ENCODE measurements around the gene SPC24. TPM values are rescaled to one million over a fixed set of nuclear protein-coding genes. Genes with fewer than 3 reads are reported as not detected.

Gene SPC24
- total RNA-seq, 1 donor from 2014 or later, result 0.98 TPM

- peaks cover 11% of the 10 kb centered on the region for H3K4me1 Mint-ChIP-seq
- no peak for ATAC-seq (ENCODE audit: low read depth)
- H3K4me3 Mint-ChIP-seq, result peak overlapping the region; percentile 47
- CTCF ChIA-PET, result no interaction called here
- DNase-seq, result no peak
- no peaks in the 10 kb centered on the region for H3K9me3 Mint-ChIP-seq
- H3K27ac Mint-ChIP-seq, result no peak overlapping the region
- TF ChIP-seq, protein P1, sequence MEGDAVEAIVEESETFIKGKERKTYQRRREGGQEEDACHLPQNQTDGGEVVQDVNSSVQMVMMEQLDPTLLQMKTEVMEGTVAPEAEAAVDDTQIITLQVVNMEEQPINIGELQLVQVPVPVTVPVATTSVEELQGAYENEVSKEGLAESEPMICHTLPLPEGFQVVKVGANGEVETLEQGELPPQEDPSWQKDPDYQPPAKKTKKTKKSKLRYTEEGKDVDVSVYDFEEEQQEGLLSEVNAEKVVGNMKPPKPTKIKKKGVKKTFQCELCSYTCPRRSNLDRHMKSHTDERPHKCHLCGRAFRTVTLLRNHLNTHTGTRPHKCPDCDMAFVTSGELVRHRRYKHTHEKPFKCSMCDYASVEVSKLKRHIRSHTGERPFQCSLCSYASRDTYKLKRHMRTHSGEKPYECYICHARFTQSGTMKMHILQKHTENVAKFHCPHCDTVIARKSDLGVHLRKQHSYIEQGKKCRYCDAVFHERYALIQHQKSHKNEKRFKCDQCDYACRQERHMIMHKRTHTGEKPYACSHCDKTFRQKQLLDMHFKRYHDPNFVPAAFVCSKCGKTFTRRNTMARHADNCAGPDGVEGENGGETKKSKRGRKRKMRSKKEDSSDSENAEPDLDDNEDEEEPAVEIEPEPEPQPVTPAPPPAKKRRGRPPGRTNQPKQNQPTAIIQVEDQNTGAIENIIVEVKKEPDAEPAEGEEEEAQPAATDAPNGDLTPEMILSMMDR (IDR thresholded peaks at IDR 0.05), result no peak
- H3K36me3 Mint-ChIP-seq (ENCODE audit: low read depth), result no peaks in the 10 kb centered on the region
- intact Hi-C loops (cut with micrococcal nuclease), result loop anchor here (5.0 kb wide), 1 partner anchor 43 kb away; the partner anchor contains the start of gene KANK2
- H3K27me3 Mint-ChIP-seq, result no peaks in the 10 kb centered on the region
- POLR2A ChIA-PET, result no interaction called here
Observed at GRCh38 chr19:11154683-11155047, 917 bp downstream of the SPC24 start.

DNA sequence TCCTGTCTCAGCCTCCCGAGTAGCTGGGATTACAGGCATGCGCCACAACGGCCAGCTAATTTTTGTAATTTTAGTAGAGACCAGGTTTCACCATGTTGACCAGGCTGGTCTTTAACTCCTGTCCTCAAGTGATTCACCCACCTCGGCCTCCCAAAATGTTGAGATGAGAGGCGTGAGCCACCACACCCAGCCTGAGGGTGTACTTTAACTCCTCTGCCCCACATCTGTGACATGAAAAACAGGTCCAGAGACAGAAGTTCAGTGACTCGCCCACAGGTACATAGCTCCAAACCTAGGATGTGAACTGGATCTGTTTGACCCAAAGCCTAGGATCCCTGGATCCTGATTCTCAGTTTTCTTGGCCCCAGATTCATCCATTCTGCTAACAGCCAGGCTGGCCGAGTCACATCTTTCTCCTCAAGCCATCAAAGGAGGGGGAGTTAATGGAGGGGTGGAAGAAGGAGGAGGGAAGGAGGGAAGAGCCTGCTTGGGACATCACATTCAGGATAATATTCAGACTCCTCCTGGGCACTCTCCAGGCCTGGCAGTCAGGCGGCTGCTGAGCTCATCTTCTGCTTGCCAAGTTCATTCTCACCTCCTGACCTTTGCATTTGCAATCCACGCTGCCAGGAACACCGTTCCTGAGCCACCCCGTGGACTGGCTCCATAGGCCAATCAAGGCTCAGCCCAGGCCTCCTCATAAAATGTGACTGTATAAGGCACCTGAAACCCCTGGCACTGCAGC, 3.1 kb downstream of the SPC24 start:
- no peaks in the 10 kb centered on the region for H3K27me3 Mint-ChIP-seq
- ChIA-PET POLR2A (interaction anchor here (0.6 kb wide), 1 partner anchor 27 kb away, joined by 6 read pairs; no protein-coding TSS in a partner anchor), CTCF (no interaction called here)
- no peaks in the 10 kb centered on the region for H3K9me3 Mint-ChIP-seq
- H3K36me3 Mint-ChIP-seq (ENCODE audit: low read depth), result no peaks in the 10 kb centered on the region
- DNase-seq, result no peak
- intact Hi-C loops (cut with micrococcal nuclease), result no loop called here
- TF ChIP-seq, protein P1 (IDR thresholded peaks at IDR 0.05), result no peak
- no peak overlapping the region for H3K27ac Mint-ChIP-seq
- H3K4me3 Mint-ChIP-seq, result no peak overlapping the region
- H3K4me1 Mint-ChIP-seq, result peaks cover 11% of the 10 kb centered on the region
- no peak for ATAC-seq (ENCODE audit: low read depth)

DNA sequence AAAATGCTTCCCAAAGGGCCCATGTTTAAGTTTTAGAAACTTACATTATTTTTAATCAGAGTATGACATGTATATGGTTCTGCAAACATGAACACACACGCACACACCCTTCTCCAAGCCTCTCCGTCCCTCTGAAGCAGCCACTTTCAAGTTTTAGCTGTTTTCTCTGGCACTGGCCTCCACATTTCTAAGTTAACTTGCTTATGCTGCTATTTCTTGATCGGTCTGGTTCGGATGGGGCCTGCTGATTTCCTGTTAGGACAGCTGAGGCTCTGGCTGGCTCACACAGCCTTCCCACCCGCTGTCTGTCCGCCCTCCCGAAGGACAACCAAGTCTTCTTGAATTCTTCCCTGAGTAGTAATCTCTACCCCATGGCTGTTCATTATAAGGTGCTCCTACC, 4.4 kb downstream of the SPC24 start:
- DNase-seq (no peak), ATAC-seq (ENCODE audit: low read depth) (no peak)
- TF ChIP-seq, protein P1 (IDR thresholded peaks at IDR 0.05), result no peak
- Mint-ChIP-seq H3K27ac (no peak overlapping the region), H3K27me3 (no peaks in the 10 kb centered on the region), H3K4me1 (peaks cover 11% of the 10 kb centered on the region), H3K4me3 (no peak overlapping the region), H3K36me3 (ENCODE audit: low read depth) (no peaks in the 10 kb centered on the region), H3K9me3 (no peaks in the 10 kb centered on the region)
- intact Hi-C loops (cut with micrococcal nuclease), result no loop called here
- ChIA-PET POLR2A (interaction anchor here (0.6 to 0.7 kb wide), 2 partner anchors 13 to 189 kb away, joined by 3 to 4 read pairs; no protein-coding TSS in a partner anchor), CTCF (no interaction called here)

DNA sequence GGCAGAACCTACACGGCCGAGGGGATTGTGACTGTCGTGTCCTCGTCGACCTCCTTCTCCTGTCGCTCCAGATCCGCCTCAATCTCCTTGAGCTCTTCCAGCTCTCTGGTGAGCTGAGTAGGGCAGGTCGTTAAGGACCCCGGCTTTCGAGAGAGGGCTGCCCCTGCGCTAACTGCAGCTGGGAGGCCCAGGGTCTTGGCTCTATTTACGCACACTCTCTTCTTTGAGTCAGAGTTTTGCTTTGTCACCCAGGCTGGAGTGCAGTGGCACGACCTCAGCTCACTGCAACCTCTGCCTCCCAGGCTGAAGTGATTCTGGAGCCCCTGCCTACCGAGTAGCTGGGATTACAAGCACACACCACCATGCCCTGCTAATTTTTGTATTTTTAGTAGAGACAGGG, 7.6 kb downstream of the SPC24 start:
- H3K27ac Mint-ChIP-seq, result no peak overlapping the region
- H3K9me3 Mint-ChIP-seq, result no peaks in the 10 kb centered on the region
- no peak for ATAC-seq (ENCODE audit: low read depth)
- H3K4me3 Mint-ChIP-seq, result no peak overlapping the region
- DNase-seq, result no peak
- TF ChIP-seq, protein P1 (IDR thresholded peaks at IDR 0.05), result no peak
- POLR2A ChIA-PET, result no interaction called here
- no peaks in the 10 kb centered on the region for H3K36me3 Mint-ChIP-seq (ENCODE audit: low read depth)
- intact Hi-C loops (cut with micrococcal nuclease), result no loop called here
- CTCF ChIA-PET, result no interaction called here
- peaks cover 4% of the 10 kb centered on the region for H3K4me1 Mint-ChIP-seq
- no peaks in the 10 kb centered on the region for H3K27me3 Mint-ChIP-seq

DNA sequence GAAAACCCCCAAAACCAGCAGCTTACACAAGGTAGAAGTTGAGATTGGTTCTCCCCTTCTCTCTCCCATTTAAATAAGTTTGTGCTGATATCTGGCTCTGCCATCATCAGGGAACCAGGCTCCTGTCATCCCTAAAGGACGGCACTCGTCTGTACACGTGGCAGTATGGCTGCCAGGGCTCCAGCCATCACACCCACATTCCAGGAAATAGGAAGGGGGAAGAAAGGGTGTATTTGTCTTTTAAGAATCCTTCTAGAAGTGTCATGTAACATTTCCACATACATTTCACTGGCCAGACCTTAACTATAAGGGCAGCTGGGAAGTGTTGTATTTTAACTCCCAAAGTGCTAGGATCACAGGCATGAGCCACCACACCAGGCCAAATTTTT, 10.1 kb downstream of the SPC24 start:
- TF ChIP-seq, protein P1 (IDR thresholded peaks at IDR 0.05), result no peak
- Mint-ChIP-seq H3K9me3 (no peaks in the 10 kb centered on the region), H3K27ac (no peak overlapping the region), H3K27me3 (peaks cover 2% of the 10 kb centered on the region), H3K4me3 (no peak overlapping the region), H3K36me3 (ENCODE audit: low read depth) (no peaks in the 10 kb centered on the region), H3K4me1 (peaks cover 4% of the 10 kb centered on the region)
- POLR2A ChIA-PET, result no interaction called here
- ATAC-seq (ENCODE audit: low read depth) (no peak), DNase-seq (no peak)
- CTCF ChIA-PET, result interaction anchor here (0.8 kb wide), 1 partner anchor 19 kb away, joined by 3 read pairs; no protein-coding TSS in a partner anchor
- intact Hi-C loops (cut with micrococcal nuclease), result no loop called here

All from activated B cell treated with CpG ODN at 0.5 μM for 24 hours (primary cell).